HCT116 (cell line): ENCODE results near the gene PRPF39. TPM values are rescaled to one million over a fixed set of nuclear protein-coding genes. Genes with fewer than 3 reads are reported as not detected.
"Not testable (repeated sequence)": the region's sequence is repeated elsewhere in the genome, so short reads cannot be mapped to it uniquely, and the experiment has no call there.

ENCODE experiments used
- ATAC-seq: fragments of 200-7000 bp; cut with Tn5 transposase; 2 replicates; pipeline ENCODE4 v1.9.1; 2020; ENCODE audit warnings: mild to moderate bottlenecking, moderate library complexity
- BruUV-seq: library from RNA; stranded (reverse); fragments of 400-500 nt; replicated peaks from 2 replicates; lab custom pipeline; 2021; lab: Mats Ljungman, UMichigan
- CTCF ChIA-PET: fragments of 300-600 bp; sonication (Branson Sonifier 250); formaldehyde crosslinking; loops from one replicate; lab custom pipeline; 2021; ENCODE audit warnings: antibody characterized with exemption; lab: Charles Lee
- POLR2A ChIA-PET: fragments of 300-600, 350-600 bp; sonication (Branson Sonifier 250); formaldehyde crosslinking; loops from one replicate; lab custom pipeline; 2021; ENCODE audit warnings: antibody characterized with exemption; lab: Charles Lee
- RAD21 ChIA-PET, 2 experiments: fragments of 300-600 bp; sonication (Branson Sonifier 250); formaldehyde crosslinking; loops; one replicate each; lab custom pipeline; 2023; ENCODE audit warnings: low total read pairs in 2 of 2; ENCODE audit not compliant: uncharacterized antibody in 2 of 2, unreplicated experiment in 2 of 2, low non-redundant PET in 1 of 2; lab: Charles Lee
- DNase-seq: peaks from one replicate; pipeline ENCODE4 v3.0.0-alpha.2; 2010; ENCODE audit warnings: low read depth, low spot score
- H2AFZ ChIP-seq: fragments of 200-600 bp; shearing (Covaris generic), sonication (generic); 2 replicates; pipeline ENCODE4 v1.6.1; 2017; ENCODE audit warnings: low read depth, mixed run types, mixed read lengths, antibody characterized with exemption, low read length; ENCODE audit not compliant: poor library complexity, severe bottlenecking
- H3K27ac ChIP-seq: 2 replicates; pipeline ENCODE4 v1.5.1; 2012; ENCODE audit warnings: low read depth, low read length
- H3K27me3 ChIP-seq: fragments of 200-600 bp; sonication (generic); 2 replicates; pipeline ENCODE4 v1.6.1; 2016; ENCODE audit warnings: mixed run types, low read length, mixed read lengths; ENCODE audit not compliant: insufficient read depth
- H3K36me3 ChIP-seq, 2 experiments: fragments of 200-500 bp in 1 of 2; fragments of 200-600 bp in 1 of 2; sonication (Bioruptor generic) in 1 of 2; sonication (generic) in 1 of 2; 2 replicates each; pipeline versions ENCODE4 v1.5.1 to v1.6.1; 2014 to 2016; ENCODE audit warnings: low read length in 2 of 2, inconsistent platforms in 1 of 2, mixed read lengths in 1 of 2, mixed run types in 1 of 2; ENCODE audit not compliant: insufficient read depth in 2 of 2, control insufficient read depth in 1 of 2
- H3K4me1 ChIP-seq, 2 experiments: fragments of 200-600 bp in 1 of 2; sonication (generic) in 1 of 2; 2 replicates each; pipeline versions ENCODE4 v1.5.1 to v1.6.1; 2012 to 2017; ENCODE audit warnings: low read length in 2 of 2, inconsistent platforms in 1 of 2, mild to moderate bottlenecking in 1 of 2, mixed read lengths in 1 of 2, mixed run types in 1 of 2, moderate library complexity in 1 of 2; ENCODE audit not compliant: insufficient read depth in 2 of 2, control insufficient read depth in 1 of 2
- H3K4me2 ChIP-seq: fragments of 200-600 bp; sonication (generic); 2 replicates; pipeline ENCODE4 v1.6.1; 2017; ENCODE audit warnings: mixed run types, low read length, mixed read lengths
- H3K4me3 ChIP-seq, 2 experiments: fragments of 200-600 bp in 1 of 2; sonication (generic) in 1 of 2; replicated peaks in 1 of 2; 2 replicates each; pipeline ENCODE4 v1.5.1; 2011 to 2016; ENCODE audit warnings: low read length in 2 of 2, control low read depth in 1 of 2, low read depth in 1 of 2, mild to moderate bottlenecking in 1 of 2, mixed read lengths in 1 of 2, mixed run types in 1 of 2
- H3K79me2 ChIP-seq: fragments of 200-600 bp; sonication (generic); 2 replicates; pipeline ENCODE4 v1.6.1; 2017; ENCODE audit warnings: mild to moderate bottlenecking, mixed run types, low read length, moderate library complexity, mixed read lengths; ENCODE audit not compliant: insufficient read depth
- H3K9ac ChIP-seq: fragments of 200-600 bp; sonication (generic); 2 replicates; pipeline ENCODE4 v1.6.1; 2016; ENCODE audit warnings: low read length, mixed read lengths
- H3K9me2 ChIP-seq: fragments of 200-600 bp; sonication (generic), shearing (Covaris generic); 2 replicates; pipeline ENCODE4 v1.6.1; 2017; ENCODE audit warnings: mixed run types, mild to moderate bottlenecking, moderate library complexity; ENCODE audit not compliant: insufficient read depth
- H3K9me3 ChIP-seq, 2 experiments: fragments of 200-500 bp in 1 of 2; fragments of 200-600 bp in 1 of 2; sonication (Bioruptor generic) in 1 of 2; sonication (generic) in 1 of 2; 2 replicates each; pipeline ENCODE4 v1.6.1; 2014 to 2017; ENCODE audit warnings: low read length in 2 of 2, mixed read lengths in 2 of 2, inconsistent platforms in 1 of 2, low read depth in 1 of 2, mild to moderate bottlenecking in 1 of 2, mixed run types in 1 of 2, moderate library complexity in 1 of 2; ENCODE audit not compliant: control insufficient read depth in 1 of 2, insufficient read depth in 1 of 2
- H4K20me1 ChIP-seq: fragments of 200-600 bp; sonication (generic), shearing (Covaris generic); 2 replicates; pipeline ENCODE4 v1.6.1; 2017; ENCODE audit warnings: mixed run types, mild to moderate bottlenecking, moderate library complexity; ENCODE audit not compliant: insufficient read depth
- CEBPB ChIP-seq: IDR thresholded peaks from 2 replicates; pipeline ENCODE4 v1.6.1; 2012; ENCODE audit warnings: low read depth
- EGR1 ChIP-seq: IDR thresholded peaks from 2 replicates; pipeline ENCODE4 v1.6.1; 2012; ENCODE audit warnings: low read depth
- JUND ChIP-seq: IDR thresholded peaks from 2 replicates; pipeline ENCODE4 v1.6.1; 2012
- POLR2A ChIP-seq: IDR thresholded peaks from 2 replicates; pipeline ENCODE4 v1.7.0; 2011; ENCODE audit warnings: borderline replicate concordance; ENCODE audit not compliant: insufficient read depth, insufficient read length; ENCODE audit errors: extremely low read depth
- RAD21 ChIP-seq: IDR thresholded peaks from 2 replicates; pipeline ENCODE4 v1.6.1; 2012; ENCODE audit warnings: low read depth, mild to moderate bottlenecking
- TCF7L2 ChIP-seq: IDR thresholded peaks from 2 replicates; pipeline ENCODE4 v1.7.0; 2011; ENCODE audit warnings: borderline replicate concordance, inconsistent platforms; ENCODE audit not compliant: insufficient read depth, insufficient read length; ENCODE audit errors: extremely low read depth
- YY1 ChIP-seq: IDR thresholded peaks from 2 replicates; pipeline ENCODE4 v1.6.1; 2011; ENCODE audit warnings: low read length, low read depth, moderate library complexity, mild to moderate bottlenecking; ENCODE audit not compliant: insufficient replicate concordance; ENCODE audit errors: extremely low read depth
- ZNF274 ChIP-seq: fragments of 200-500 bp; sonication (Bioruptor generic); IDR thresholded peaks from 2 replicates; pipeline ENCODE4 v1.6.1; 2014; ENCODE audit warnings: mild to moderate bottlenecking, low read depth, low read length, inconsistent platforms
- intact Hi-C: fragments of 100-400 bp; cut with micrococcal nuclease; formaldehyde crosslinking; loops from 2 replicates; pipeline ENCODE4 v1.10.0; 2022
- total RNA-seq: library from RNA; stranded (reverse); gene quantifications from one replicate; pipeline ENCODE4 v1.2.1, GENCODE V29; 2021; ENCODE audit not compliant: unreplicated experiment
- TF ChIP-seq, protein P1 (sequence below): IDR thresholded peaks from 2 replicates; pipeline ENCODE4 v1.6.1; 2012; ENCODE audit warnings: low read depth

Gene PRPF39
- total RNA-seq, 1 experiment from 2014 or later: 44.7 TPM

DNA sequence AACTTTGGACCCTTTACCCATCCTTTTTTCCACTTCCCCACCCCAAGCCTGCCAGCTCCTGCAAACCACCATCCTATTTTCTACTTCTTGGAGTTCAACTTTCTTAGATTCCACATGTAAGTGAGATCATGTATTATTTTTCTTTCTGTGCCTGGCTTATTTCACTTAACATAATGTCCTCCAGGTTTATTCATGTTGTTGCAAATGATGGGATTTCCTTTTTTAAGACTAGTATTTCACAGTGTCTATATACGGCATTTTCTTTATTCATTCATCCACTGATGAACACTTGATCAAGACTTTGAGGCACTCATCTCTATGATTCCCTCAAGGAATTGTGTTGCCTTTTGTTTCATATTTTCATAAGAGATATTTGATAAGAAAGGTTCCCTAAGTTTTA lies 5.6 kb upstream of the PRPF39 start:
- peaks cover 2 to 3% of the 10 kb centered on the region in 2 experiments; a peak in 3 of 4 replicates for H3K4me1 ChIP-seq
- no peaks in the 10 kb centered on the region for H3K27me3 ChIP-seq
- TF ChIP-seq JUND: no peak
- TF ChIP-seq, protein P1, sequence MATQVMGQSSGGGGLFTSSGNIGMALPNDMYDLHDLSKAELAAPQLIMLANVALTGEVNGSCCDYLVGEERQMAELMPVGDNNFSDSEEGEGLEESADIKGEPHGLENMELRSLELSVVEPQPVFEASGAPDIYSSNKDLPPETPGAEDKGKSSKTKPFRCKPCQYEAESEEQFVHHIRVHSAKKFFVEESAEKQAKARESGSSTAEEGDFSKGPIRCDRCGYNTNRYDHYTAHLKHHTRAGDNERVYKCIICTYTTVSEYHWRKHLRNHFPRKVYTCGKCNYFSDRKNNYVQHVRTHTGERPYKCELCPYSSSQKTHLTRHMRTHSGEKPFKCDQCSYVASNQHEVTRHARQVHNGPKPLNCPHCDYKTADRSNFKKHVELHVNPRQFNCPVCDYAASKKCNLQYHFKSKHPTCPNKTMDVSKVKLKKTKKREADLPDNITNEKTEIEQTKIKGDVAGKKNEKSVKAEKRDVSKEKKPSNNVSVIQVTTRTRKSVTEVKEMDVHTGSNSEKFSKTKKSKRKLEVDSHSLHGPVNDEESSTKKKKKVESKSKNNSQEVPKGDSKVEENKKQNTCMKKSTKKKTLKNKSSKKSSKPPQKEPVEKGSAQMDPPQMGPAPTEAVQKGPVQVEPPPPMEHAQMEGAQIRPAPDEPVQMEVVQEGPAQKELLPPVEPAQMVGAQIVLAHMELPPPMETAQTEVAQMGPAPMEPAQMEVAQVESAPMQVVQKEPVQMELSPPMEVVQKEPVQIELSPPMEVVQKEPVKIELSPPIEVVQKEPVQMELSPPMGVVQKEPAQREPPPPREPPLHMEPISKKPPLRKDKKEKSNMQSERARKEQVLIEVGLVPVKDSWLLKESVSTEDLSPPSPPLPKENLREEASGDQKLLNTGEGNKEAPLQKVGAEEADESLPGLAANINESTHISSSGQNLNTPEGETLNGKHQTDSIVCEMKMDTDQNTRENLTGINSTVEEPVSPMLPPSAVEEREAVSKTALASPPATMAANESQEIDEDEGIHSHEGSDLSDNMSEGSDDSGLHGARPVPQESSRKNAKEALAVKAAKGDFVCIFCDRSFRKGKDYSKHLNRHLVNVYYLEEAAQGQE: no peak
- TF ChIP-seq CEBPB: no peak
- no peak for TF ChIP-seq RAD21
- no peak for TF ChIP-seq POLR2A
- no peak for TF ChIP-seq EGR1
- no peak for TF ChIP-seq ZNF274
- TF ChIP-seq TCF7L2: no peak
- no peak for TF ChIP-seq YY1
- POLR2A ChIA-PET: no interaction called here
- H3K79me2 ChIP-seq: no peaks in the 10 kb centered on the region
- H4K20me1 ChIP-seq: no peaks in the 10 kb centered on the region
- no peak overlapping the region for H3K9ac ChIP-seq
- no peak overlapping the region for H3K4me3 ChIP-seq
- ATAC-seq (no peak), DNase-seq (no peak)
- RAD21 ChIA-PET: no interaction called here
- BruUV-seq: no TSS peak
- no peak overlapping the region for H3K27ac ChIP-seq
- no peaks in the 10 kb centered on the region for H3K9me3 ChIP-seq
- intact Hi-C loops: no loop called here
- no peaks in the 10 kb centered on the region for H3K9me2 ChIP-seq
- no peak overlapping the region for H3K4me2 ChIP-seq
- CTCF ChIA-PET: no interaction called here
- H2AFZ ChIP-seq: no peak overlapping the region
- H3K36me3 ChIP-seq: no peaks in the 10 kb centered on the region

DNA sequence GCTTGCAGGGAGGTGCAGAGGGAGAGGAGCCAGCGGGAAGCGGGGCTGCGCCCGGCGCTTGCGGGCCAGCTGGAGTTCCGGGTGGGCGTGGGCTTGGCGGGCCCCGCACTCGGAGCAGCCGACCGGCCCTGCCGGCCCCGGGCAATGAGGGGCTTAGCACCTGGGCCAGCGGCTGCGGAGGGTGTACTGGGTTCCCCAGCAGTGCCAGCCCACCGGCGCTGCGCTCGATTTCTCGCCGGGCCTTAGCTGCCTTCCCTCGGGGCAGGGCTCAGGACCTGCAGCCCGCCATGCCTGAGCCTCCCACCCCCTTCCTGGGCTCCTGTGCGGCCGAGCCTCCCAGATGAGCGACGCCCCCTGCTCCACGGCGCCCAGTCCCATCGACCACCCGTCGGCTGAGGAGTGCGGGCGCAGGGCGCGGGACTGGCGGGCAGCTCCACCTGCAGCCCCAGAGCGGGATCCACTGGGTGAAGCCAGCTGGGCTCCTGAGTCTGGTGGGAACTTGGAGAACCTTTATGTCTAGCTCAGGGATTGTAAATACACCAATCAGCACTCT lies 3.4 kb upstream of the PRPF39 start:
- POLR2A ChIA-PET, H4K20me1 ChIP-seq, H3K27ac ChIP-seq, H3K4me2 ChIP-seq, H3K9me3 ChIP-seq, H3K4me3 ChIP-seq, H3K9ac ChIP-seq, RAD21 ChIA-PET, BruUV-seq, CTCF ChIA-PET, H3K27me3 ChIP-seq, H3K36me3 ChIP-seq, DNase-seq, intact Hi-C loops, H2AFZ ChIP-seq, H3K9me2 ChIP-seq, ATAC-seq: not testable (repeated sequence)
- H3K4me1 ChIP-seq: peaks cover 5 to 14% of the 10 kb centered on the region in 2 experiments; a peak in 3 of 4 replicates
- H3K79me2 ChIP-seq: peaks cover 16% of the 10 kb centered on the region

DNA sequence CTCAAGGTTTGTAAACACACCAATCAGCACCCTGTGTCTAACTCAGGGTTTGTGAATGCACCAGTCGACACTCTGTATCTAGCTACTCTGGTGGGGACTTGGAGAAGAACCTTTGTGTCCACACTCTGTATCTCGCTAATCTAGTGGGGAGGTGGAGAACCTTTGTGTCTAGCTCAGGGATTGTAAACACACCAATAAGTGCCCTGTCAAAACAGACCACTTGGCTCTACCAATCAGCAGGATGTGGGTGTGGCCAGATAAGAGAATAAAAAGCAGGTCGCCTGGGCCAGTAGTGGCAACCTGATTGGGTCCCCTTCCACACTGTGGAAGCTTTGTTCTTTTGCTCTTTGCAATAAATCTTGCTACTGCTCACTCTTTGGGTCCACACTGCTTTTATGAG lies 2.8 kb upstream of the PRPF39 start:
- H3K27ac ChIP-seq, BruUV-seq, H3K9me2 ChIP-seq, CTCF ChIA-PET, H3K27me3 ChIP-seq, POLR2A ChIA-PET, H4K20me1 ChIP-seq, H3K9ac ChIP-seq, DNase-seq, H3K36me3 ChIP-seq, H3K9me3 ChIP-seq, ATAC-seq, RAD21 ChIA-PET, H2AFZ ChIP-seq, H3K4me2 ChIP-seq, H3K4me3 ChIP-seq, intact Hi-C loops: not testable (repeated sequence)
- Histone ChIP-seq H3K79me2 (peaks cover 22% of the 10 kb centered on the region), H3K4me1 (peaks cover 5 to 16% of the 10 kb centered on the region in 2 experiments; a peak in 3 of 4 replicates)
